Measurements from ENCODE around the gene AP1M2.
"Not testable (repeated sequence)": the region's sequence is repeated elsewhere in the genome, so short reads cannot be mapped to it uniquely, and the experiment has no call there.

Gene AP1M2

GRCh38 chr19:10535613-10536012 lies 51.5 kb downstream of the AP1M2 start:
- no peak for DNase-seq

GRCh38 chr19:10533646-10534386 lies 53.3 kb downstream of the AP1M2 start:
- DNase-seq = no peak

GRCh38 chr19:10532457-10532856 lies 54.7 kb downstream of the AP1M2 start:
- DNase-seq = no peak

- not testable (repeated sequence) for DNase-seq
Observed at GRCh38 chr19:10526887-10527286, 60.2 kb downstream of the AP1M2 start.

GRCh38 chr19:10525636-10526035 lies 61.5 kb downstream of the AP1M2 start:
- no peak for DNase-seq

- no peak for DNase-seq
Observed at GRCh38 chr19:10523135-10523636, 63.9 kb downstream of the AP1M2 start.

Measured in activated naive CD4-positive, alpha-beta T cell (primary cell).